ENCODE measurements around the gene WIPI1. TPM values are rescaled to one million over a fixed set of nuclear protein-coding genes. Genes with fewer than 3 reads are reported as not detected.

Gene WIPI1
- total RNA-seq, 6 experiments from 2014 or later = 62.6 to 90.9 (median 84.9) TPM

- Mint-ChIP-seq H3K27me3 (ENCODE audit: insufficient read depth) (no peaks in the 10 kb centered on the region; the same call in 1 of the 2 replicates), H3K4me3 (no peak overlapping the region), H3K4me1 (ENCODE audit: low read depth) (peaks cover 24% of the 10 kb centered on the region), H3K27ac (no peak overlapping the region), H3K36me3 (ENCODE audit: low read depth) (no peaks in the 10 kb centered on the region), H3K9me3 (no peaks in the 10 kb centered on the region)
- no peak for TF ChIP-seq CTCF (IDR thresholded peaks at IDR 0.05)
- DNase-seq = no peak
Observed at GRCh38 chr17:68397108-68397536, 60.2 kb downstream of the WIPI1 start.

- H3K27ac Mint-ChIP-seq = no peak overlapping the region
- peaks cover 28% of the 10 kb centered on the region for H3K4me1 Mint-ChIP-seq (ENCODE audit: low read depth)
- H3K36me3 Mint-ChIP-seq (ENCODE audit: low read depth) = no peaks in the 10 kb centered on the region
- no peaks in the 10 kb centered on the region; the same call in 1 of the 2 replicates for H3K27me3 Mint-ChIP-seq (ENCODE audit: insufficient read depth)
- H3K4me3 Mint-ChIP-seq = no peak overlapping the region
- no peaks in the 10 kb centered on the region for H3K9me3 Mint-ChIP-seq
- no peak for DNase-seq
- no peak for TF ChIP-seq CTCF (IDR thresholded peaks at IDR 0.05)
Observed at GRCh38 chr17:68396226-68397107, 60.8 kb downstream of the WIPI1 start.

GRCh38 chr17:68394608-68395331, 62.5 kb downstream of the WIPI1 start:
- H3K4me1 Mint-ChIP-seq (ENCODE audit: low read depth) = peaks cover 26% of the 10 kb centered on the region
- no peak overlapping the region for H3K4me3 Mint-ChIP-seq
- no peaks in the 10 kb centered on the region; the same call in 1 of the 2 replicates for H3K27me3 Mint-ChIP-seq (ENCODE audit: insufficient read depth)
- no peaks in the 10 kb centered on the region for H3K9me3 Mint-ChIP-seq
- DNase-seq = no peak
- H3K27ac Mint-ChIP-seq = no peak overlapping the region
- no peak for TF ChIP-seq CTCF (IDR thresholded peaks at IDR 0.05)
- no peaks in the 10 kb centered on the region for H3K36me3 Mint-ChIP-seq (ENCODE audit: low read depth)

GRCh38 chr17:68391561-68392268, 65.6 kb downstream of the WIPI1 start:
- Mint-ChIP-seq H3K9me3 (no peaks in the 10 kb centered on the region), H3K27me3 (ENCODE audit: insufficient read depth) (no peaks in the 10 kb centered on the region; the same call in 1 of the 2 replicates), H3K36me3 (ENCODE audit: low read depth) (no peaks in the 10 kb centered on the region), H3K27ac (peak overlapping the region; percentile 85; the same call in 1 of the 2 replicates), H3K4me3 (peak overlapping the region; percentile 71; the same call in 1 of the 2 replicates), H3K4me1 (ENCODE audit: low read depth) (peaks cover 14% of the 10 kb centered on the region)
- no peak for DNase-seq
- TF ChIP-seq CTCF (IDR thresholded peaks at IDR 0.05) = no peak

- Mint-ChIP-seq H3K27ac (peak overlapping the region; percentile 85; the same call in 1 of the 2 replicates), H3K4me1 (ENCODE audit: low read depth) (peaks cover 21% of the 10 kb centered on the region), H3K9me3 (no peaks in the 10 kb centered on the region), H3K36me3 (ENCODE audit: low read depth) (no peaks in the 10 kb centered on the region), H3K4me3 (peak overlapping the region; percentile 71; the same call in 1 of the 2 replicates), H3K27me3 (ENCODE audit: insufficient read depth) (no peaks in the 10 kb centered on the region; the same call in 1 of the 2 replicates)
- DNase-seq = no peak
- no peak for TF ChIP-seq CTCF (IDR thresholded peaks at IDR 0.05)
Observed at GRCh38 chr17:68390888-68391545, 66.3 kb downstream of the WIPI1 start.

Data from HFFc6 (cell line).